ENCODE results near the gene SCP2.

- TF ChIP-seq CTCF (IDR thresholded peaks at IDR 0.05) = no peak
- TF ChIP-seq ZFX (IDR thresholded peaks at IDR 0.05; ENCODE audit: borderline replicate concordance) = no peak
Measured at GRCh38 chr1:52917581-52917980, 9.5 kb upstream of the SCP2 start.

All from 22Rv1 (cell line).